OCI-LY7 (cell line): ENCODE data around the gene TECPR2. TPM values are rescaled to one million over a fixed set of nuclear protein-coding genes. Genes with fewer than 3 reads are reported as not detected.

Experiments used
- BruUV-seq: library from RNA; stranded (reverse); fragments of 400-500 nt; replicated peaks from 2 replicates; lab custom pipeline; 2021; lab: Mats Ljungman, UMichigan
- CTCF ChIA-PET: fragments of 300-600 bp; sonication (Branson Sonifier 250); formaldehyde crosslinking; loops from one replicate; lab custom pipeline; 2022; ENCODE audit warnings: antibody characterized with exemption; ENCODE audit not compliant: unreplicated experiment; lab: Charles Lee
- POLR2A ChIA-PET: fragments of 300-600 bp; sonication (Branson Sonifier 250); formaldehyde crosslinking; loops from one replicate; lab custom pipeline; 2022; ENCODE audit warnings: antibody characterized with exemption; lab: Charles Lee
- DNase-seq: peaks from one replicate; pipeline ENCODE4 v3.0.0-alpha.2; 2015; ENCODE audit warnings: low spot score
- H2AFZ ChIP-seq: fragments of 200-600 bp; sonication (generic), shearing (Covaris generic); 2 replicates; pipeline ENCODE4 v1.6.1; 2014; ENCODE audit warnings: mild to moderate bottlenecking, antibody characterized with exemption, low read length, moderate library complexity
- H3K27ac ChIP-seq: fragments of 200-600 bp; sonication (generic); 2 replicates; pipeline ENCODE4 v1.5.1; 2014; ENCODE audit warnings: mixed run types, low read depth, mild to moderate bottlenecking, moderate library complexity, low read length, inconsistent platforms; ENCODE audit not compliant: poor library complexity, severe bottlenecking
- H3K36me3 ChIP-seq: fragments of 200-600 bp; sonication (generic); 2 replicates; pipeline ENCODE4 v1.6.1; 2014; ENCODE audit warnings: mild to moderate bottlenecking, antibody characterized with exemption, low read length, moderate library complexity, mixed read lengths; ENCODE audit not compliant: insufficient read depth
- H3K4me1 ChIP-seq: fragments of 200-600 bp; sonication (generic); 2 replicates; pipeline ENCODE4 v1.5.1; 2014; ENCODE audit warnings: mild to moderate bottlenecking, low read length; ENCODE audit not compliant: insufficient read depth, poor library complexity, severe bottlenecking
- H3K4me2 ChIP-seq: fragments of 200-600 bp; sonication (generic); 2 replicates; pipeline ENCODE4 v1.6.1; 2014; ENCODE audit warnings: mild to moderate bottlenecking, low read length
- H3K4me3 ChIP-seq: fragments of 200-600 bp; sonication (generic); 2 replicates; pipeline ENCODE4 v1.5.1; 2014; ENCODE audit warnings: mild to moderate bottlenecking, low read depth, low read length; ENCODE audit not compliant: poor library complexity, severe bottlenecking
- H3K79me2 ChIP-seq: fragments of 200-600 bp; sonication (generic); 2 replicates; pipeline ENCODE4 v1.6.1; 2016; ENCODE audit warnings: low read depth, mild to moderate bottlenecking, low read length, moderate library complexity, mixed read lengths; ENCODE audit not compliant: insufficient read depth
- H3K9me2 ChIP-seq: fragments of 200-600 bp; sonication (generic); 2 replicates; pipeline ENCODE4 v1.6.1; 2016; ENCODE audit warnings: mild to moderate bottlenecking, low read length, mixed read lengths; ENCODE audit not compliant: insufficient read depth
- H3K9me3 ChIP-seq: fragments of 200-600 bp; sonication (generic); 2 replicates; pipeline ENCODE4 v1.6.1; 2014; ENCODE audit warnings: mild to moderate bottlenecking, mixed run types, low read length, mixed read lengths
- H4K20me1 ChIP-seq: fragments of 200-600 bp; sonication (generic); 2 replicates; pipeline ENCODE4 v1.6.1; 2014; ENCODE audit warnings: mild to moderate bottlenecking, antibody characterized with exemption, low read length, moderate library complexity, mixed read lengths; ENCODE audit not compliant: insufficient read depth
- CTCF ChIP-seq: fragments of 200-600 bp; sonication (generic); conservative IDR thresholded peaks from 2 replicates; pipeline ENCODE4 v1.5.1; 2014; ENCODE audit warnings: mild to moderate bottlenecking, antibody characterized with exemption, low read length, moderate library complexity, mixed read lengths
- EZH2phosphoT487 ChIP-seq: fragments of 200-600 bp; sonication (generic); IDR thresholded peaks from 2 replicates; pipeline ENCODE4 v1.6.1; 2018; ENCODE audit warnings: low read depth, borderline replicate concordance, mild to moderate bottlenecking, mixed run types, antibody characterized with exemption, low read length, moderate library complexity, mixed read lengths
- intact Hi-C: fragments of 100-400 bp; cut with micrococcal nuclease; formaldehyde crosslinking; loops from one replicate; pipeline ENCODE4 v1.10.0; 2022; ENCODE audit not compliant: unreplicated experiment
- total RNA-seq, 2 experiments: library from RNA; depleted of rRNA in 1 of 2; stranded (reverse); fragments of >200 nt in 1 of 2; shearing (Covaris generic) in 1 of 2; gene quantifications; 2 replicates each; pipeline ENCODE4 v1.2.3, GENCODE V29; 2014 to 2022

The TECPR2 gene
- total RNA-seq, 2 experiments from 2014 or later = 5.3 to 12.7 TPM

GRCh38 chr14:102462391-102462790 is 99.7 kb downstream of the TECPR2 start:
- no peak overlapping the region for H3K27ac ChIP-seq
- ChIA-PET CTCF (no interaction called here), POLR2A (no interaction called here)
- H3K9me3 ChIP-seq = no peaks in the 10 kb centered on the region
- no peak overlapping the region for H3K4me3 ChIP-seq
- intact Hi-C loops = no loop called here
- no TSS peak for BruUV-seq
- TF ChIP-seq CTCF (no peak), EZH2phosphoT487 (no peak)
- H3K4me1 ChIP-seq = no peaks in the 10 kb centered on the region
- DNase-seq = no peak
- no peaks in the 10 kb centered on the region for H3K79me2 ChIP-seq
- no peaks in the 10 kb centered on the region for H3K36me3 ChIP-seq
- H4K20me1 ChIP-seq = no peaks in the 10 kb centered on the region
- no peak overlapping the region for H2AFZ ChIP-seq
- no peak overlapping the region for H3K4me2 ChIP-seq
- no peaks in the 10 kb centered on the region for H3K9me2 ChIP-seq

- CTCF ChIA-PET = no interaction called here
- no peak for DNase-seq
- no TSS peak for BruUV-seq
Observed at GRCh38 chr14:102464006-102464405, 101.3 kb downstream of the TECPR2 start.

More at GRCh38 chr14:102464006-102464405, 101.3 kb downstream of the TECPR2 start:
- no peak overlapping the region for H2AFZ ChIP-seq
- TF ChIP-seq EZH2phosphoT487 (no peak), CTCF (no peak)
- H3K79me2 ChIP-seq = no peaks in the 10 kb centered on the region
- no peaks in the 10 kb centered on the region for H3K9me2 ChIP-seq
- no peak overlapping the region for H3K4me2 ChIP-seq
- H3K4me3 ChIP-seq = no peak overlapping the region
- no peaks in the 10 kb centered on the region for H3K9me3 ChIP-seq
- H3K36me3 ChIP-seq = no peaks in the 10 kb centered on the region
- no peaks in the 10 kb centered on the region for H3K4me1 ChIP-seq
- POLR2A ChIA-PET = no interaction called here
- H3K27ac ChIP-seq = no peak overlapping the region
- intact Hi-C loops = no loop called here
- no peaks in the 10 kb centered on the region for H4K20me1 ChIP-seq
